Umbilical cord (tissue), 2 donors: ENCODE measurements around the gene MYO1D. TPM values are rescaled to one million over a fixed set of nuclear protein-coding genes. Genes with fewer than 3 reads are reported as not detected.

Experiments used
- DNase-seq: peaks from one replicate; pipeline ENCODE4 v3.0.0-alpha.2; 2015; ENCODE audit warnings: low spot score
- total RNA-seq: library from RNA; depleted of rRNA; stranded (reverse); fragments of >200 nt; gene quantifications from one replicate; pipeline ENCODE4 v1.2.3, GENCODE V29; 2014; ENCODE audit warnings: low replicate concordance; ENCODE audit not compliant: insufficient read depth

The MYO1D gene
- total RNA-seq, 1 donor from 2014 or later = 48.9 TPM

DNA sequence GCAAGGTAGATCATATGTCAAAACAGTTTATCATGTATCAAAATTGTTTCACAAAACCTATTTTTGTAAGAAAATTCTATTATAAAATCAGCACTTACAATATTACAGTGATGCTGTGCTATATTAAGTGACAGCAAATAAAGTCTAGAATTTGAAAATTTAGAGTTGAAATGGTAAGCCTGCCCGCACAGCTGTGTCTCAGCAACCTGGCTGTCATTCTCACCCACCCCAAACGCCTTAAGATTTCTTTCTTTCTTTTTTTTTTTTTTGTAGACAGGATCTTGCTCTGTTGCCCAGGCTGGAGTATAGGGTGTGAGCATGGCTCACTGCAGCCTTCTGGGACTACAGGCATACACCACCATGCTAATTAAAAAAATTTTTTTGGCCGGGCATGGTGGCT, 363.3 kb downstream of the MYO1D start:
- no peak for DNase-seq

DNA sequence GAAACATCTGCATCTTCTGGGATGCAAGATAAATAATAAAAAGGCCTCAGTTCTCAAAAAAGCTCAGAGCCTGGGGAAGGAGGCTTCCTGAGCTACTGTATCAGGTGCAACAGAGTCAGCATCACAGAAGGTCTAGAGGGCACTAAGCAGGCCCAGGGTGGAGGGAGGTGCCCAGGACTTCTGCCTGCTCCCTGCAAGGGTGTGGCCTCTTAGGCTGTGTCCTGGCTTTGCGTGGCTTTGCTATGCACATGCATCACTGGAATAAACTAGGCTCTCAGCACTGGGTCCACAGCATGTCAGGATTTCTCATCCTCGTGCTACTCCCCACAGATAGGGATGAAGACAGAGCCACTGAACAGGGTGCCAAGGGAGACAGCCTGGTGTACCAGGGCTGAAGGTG, 364.6 kb downstream of the MYO1D start:
- no peak for DNase-seq

DNA sequence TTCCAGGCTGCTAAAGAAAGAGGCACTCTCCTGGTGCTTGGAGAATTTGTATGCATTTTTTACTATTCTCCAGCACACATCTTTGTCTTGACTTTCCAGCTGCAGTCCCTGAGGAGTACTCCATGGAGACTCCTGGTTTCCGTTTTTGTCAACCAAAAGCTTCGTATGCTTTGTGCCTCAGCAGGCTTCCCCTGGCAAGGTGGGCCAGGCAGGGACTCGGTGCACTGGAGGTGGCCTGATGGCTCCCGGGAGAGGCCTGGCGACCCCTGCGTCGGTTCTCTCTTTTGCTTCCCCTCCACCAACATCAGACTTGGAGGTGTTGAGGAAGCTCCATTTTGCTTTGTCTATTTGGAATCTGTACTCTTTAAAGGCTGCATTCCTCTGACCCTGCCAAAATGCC, 366.5 kb downstream of the MYO1D start:
- no peak for DNase-seq

DNA sequence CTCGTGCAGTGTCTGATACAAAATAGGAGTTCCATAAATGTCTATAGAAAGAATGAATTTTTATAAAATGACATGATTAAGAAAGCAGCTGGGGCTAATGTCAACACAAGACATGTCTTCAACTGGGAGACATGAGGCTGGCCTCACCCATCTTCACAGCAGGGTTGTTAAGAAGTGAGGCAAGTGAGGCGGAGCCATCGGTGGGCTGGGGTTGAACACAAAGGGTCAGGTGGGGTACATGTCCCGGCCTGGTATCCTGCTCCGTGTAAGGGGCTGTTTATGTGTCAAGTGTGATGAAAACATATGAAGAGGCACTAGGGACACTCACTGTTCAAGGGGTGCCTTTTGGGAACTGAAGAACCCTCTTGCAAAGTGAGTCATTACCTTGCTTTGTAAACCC, 368.0 kb downstream of the MYO1D start:
- no peak for DNase-seq

DNA sequence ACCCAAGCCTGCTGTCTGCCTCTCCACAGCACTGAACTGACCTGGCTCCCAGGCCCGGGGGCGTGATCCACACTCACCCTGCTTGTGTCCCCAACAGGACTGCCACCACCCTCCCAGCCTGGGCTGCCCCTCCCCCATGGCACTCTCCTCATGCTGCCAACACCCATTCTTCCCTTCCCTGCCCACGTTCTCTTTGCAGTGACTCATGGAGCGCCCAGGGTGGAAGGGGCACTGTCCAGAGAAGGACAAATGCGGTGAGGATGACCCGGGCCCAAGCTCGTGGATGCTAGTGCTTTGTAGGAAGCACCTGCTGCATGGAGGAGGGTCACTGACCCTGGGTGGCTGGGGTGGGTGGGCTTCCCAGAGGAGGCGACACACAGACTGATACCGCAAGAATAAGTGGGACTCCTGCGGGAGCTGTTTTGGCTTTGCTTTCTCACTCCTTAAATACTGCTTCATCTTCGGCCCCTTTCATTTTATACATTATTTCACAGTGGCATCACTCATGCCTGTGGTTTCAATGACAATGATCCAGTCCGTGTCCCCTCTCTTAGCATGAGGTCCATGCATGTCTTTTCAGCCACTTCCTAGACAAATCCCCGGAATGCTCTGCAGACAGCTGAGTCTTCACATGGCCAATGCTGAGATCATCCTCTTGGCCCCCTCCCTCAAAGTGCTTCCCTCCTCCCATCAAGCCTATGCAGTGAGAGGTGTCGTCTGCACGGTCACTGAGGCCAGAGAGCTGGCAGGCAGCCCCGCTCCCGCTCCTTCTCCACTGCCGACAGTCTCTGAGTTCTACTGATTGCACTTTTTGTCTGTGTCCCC, 372.5 kb downstream of the MYO1D start:
- DNase-seq = no peak

DNA sequence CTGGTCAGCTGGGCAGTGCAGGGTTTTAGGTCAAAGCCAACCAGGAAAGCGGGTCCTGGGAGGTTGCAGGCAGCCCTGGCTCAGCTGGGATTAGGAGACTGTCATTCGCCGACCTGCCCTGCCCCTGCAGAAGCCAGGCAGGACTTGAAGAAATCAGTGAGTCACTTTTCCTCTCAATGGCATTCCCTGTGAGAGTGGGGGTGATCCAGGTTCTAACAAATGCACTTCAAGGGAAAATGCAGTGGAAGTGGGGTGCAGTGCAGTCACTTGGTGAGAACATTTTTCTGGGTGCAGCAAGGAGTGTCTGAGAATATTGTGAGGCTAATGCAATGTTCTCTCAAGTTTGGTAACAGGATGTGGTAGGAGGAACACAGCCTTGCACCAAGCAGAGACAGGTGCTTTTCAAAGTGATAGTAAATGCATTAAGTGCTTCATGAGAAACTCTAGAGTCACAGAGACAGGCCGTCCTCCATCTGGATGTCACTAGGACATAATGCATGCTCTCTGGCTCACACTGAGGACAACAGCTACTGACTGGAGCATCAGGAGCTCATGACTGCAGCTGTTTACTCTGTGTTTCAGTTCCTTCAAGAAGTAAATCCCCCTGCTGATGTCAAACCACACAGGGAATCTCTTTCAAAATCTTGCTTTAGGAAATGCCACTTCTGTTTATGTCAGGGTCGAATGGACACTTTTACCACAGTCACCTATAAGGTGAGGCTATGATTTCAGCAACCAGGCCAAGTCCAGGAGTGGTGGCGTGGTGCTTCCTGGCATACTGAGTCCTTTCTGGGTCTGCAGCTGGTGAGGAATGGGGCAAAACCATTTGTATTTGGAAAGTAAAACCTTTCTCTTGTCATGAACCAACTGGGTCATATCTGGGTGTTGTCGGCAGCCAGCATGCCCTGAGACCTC, 373.4 kb downstream of the MYO1D start:
- DNase-seq = no peak

DNA sequence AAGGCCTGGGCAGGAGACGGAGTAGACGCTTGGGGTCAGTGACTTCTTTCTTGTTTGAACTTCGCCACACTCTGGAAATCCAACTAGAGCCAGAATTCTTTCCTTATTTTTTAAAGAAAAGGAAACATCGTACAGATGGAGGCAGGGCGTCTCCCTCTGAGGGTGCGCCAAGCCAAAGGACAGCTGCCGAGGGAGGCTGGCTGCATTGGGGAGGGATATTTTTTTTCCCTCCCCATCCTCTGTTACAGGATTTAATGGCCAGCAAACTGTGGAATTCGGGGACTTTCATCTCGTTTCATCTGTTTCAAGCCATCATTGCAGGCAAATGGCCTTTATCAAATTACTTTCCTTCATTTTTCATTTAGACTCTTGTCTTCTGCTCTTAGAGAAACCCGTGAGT, 374.2 kb downstream of the MYO1D start:
- DNase-seq = no peak

DNA sequence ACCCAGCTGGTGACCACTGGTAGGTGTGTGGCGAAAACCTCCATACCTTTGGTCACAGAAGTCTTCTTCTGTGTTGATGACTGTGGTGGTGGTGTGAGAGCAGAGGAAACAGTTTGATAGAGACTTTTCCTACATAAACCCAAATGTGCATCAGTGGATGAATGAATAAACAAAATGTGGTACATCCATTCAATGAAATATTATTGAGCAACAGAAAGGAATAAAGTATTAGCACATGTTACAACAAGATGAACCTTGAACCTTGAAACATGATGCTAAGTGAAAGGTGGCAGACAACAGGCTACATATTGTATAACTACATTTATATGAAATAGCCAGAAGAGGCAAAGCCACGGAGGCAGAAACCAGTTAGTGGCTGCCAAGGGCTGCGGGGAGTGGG, 374.9 kb downstream of the MYO1D start:
- DNase-seq = no peak

DNA sequence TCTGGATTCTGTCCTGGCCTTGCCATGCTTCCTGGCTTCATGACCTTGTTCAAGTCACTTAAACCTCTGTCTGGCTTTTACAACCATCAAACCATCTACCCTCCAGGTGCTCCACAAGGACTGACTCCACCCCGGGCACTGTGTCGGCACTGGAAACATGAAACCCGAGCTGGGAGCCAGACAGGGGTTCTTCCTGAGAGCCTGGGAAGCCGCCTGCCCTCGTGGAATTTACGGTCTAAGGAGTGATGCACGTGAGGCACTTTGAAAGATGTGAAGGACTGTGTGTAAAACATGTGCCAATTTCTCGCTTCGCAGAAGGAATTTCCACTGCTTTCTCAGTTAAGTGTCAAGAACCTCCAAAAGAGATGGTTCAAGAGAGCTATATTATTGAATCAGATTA, 378.5 kb downstream of the MYO1D start:
- DNase-seq = no peak

DNA sequence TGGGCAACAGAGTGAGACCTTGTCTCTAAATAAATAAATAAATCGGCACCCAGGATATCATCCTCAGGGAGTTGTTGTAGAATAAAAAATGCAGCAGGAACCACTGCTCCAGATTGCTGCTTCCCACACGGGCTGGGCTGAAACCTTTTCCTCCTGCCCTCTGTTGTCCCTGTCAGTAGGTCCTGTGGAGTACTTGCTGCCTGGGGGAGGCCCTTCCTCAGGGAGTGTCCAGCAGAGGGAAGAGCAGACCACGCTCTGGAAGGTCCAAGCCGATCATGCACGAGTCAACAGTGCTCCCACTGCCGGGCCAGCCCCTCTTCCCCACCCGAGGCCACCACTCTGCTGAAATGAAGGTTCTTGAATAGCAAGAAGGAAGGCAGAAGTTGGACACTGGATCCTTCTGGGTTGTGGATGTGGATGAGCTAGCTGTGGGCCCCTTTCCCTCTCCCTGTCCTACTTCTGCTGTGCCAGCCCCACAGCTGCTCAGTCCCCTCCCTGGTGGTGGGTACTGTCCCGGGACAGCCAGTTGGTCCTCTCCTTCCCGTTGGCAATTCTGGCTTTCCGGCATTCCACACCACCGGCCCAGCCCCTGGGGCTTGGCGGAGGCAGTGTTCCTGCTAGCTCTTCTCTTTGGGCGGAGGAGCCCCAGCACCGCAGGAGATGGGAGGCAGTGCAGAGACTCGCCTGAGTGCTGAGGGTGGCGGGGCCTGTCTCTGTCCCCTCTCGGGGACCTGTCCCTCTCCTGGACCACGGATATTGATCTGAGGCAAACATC, 379.3 kb downstream of the MYO1D start:
- DNase-seq = no peak

DNA sequence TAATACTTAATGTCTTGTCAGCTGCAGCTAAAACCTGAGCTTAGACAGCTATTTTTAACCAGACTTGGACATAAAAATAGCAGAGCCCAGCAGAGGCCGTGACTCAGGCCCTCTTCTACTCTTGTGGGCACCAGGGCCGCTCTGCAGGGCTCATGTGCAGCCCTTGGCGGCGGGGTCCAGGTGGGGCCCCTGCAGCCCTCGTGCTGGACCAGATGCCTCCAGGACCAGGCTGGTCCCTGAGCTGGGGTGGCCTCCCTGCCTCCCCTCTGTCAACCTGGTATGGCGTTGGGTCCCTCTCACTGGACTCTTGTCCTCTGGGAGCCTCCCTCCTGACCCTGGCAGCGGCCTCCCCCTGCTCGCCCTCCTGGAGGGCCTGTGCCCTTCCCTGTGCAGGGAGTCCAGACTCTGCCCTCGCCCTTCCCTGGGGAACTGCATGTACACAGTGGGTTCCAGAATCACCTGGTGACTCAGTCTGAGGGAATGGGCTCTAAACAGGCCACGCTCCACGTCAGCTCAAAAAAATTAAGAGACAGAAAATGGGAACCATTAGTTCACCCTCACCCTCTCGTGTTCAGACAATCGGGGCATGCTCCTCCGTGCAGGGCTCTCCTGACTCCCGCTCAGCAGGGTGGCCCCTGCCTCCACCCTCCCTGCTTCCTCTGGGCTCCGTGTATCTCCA, 380.4 kb downstream of the MYO1D start:
- DNase-seq = no peak

DNA sequence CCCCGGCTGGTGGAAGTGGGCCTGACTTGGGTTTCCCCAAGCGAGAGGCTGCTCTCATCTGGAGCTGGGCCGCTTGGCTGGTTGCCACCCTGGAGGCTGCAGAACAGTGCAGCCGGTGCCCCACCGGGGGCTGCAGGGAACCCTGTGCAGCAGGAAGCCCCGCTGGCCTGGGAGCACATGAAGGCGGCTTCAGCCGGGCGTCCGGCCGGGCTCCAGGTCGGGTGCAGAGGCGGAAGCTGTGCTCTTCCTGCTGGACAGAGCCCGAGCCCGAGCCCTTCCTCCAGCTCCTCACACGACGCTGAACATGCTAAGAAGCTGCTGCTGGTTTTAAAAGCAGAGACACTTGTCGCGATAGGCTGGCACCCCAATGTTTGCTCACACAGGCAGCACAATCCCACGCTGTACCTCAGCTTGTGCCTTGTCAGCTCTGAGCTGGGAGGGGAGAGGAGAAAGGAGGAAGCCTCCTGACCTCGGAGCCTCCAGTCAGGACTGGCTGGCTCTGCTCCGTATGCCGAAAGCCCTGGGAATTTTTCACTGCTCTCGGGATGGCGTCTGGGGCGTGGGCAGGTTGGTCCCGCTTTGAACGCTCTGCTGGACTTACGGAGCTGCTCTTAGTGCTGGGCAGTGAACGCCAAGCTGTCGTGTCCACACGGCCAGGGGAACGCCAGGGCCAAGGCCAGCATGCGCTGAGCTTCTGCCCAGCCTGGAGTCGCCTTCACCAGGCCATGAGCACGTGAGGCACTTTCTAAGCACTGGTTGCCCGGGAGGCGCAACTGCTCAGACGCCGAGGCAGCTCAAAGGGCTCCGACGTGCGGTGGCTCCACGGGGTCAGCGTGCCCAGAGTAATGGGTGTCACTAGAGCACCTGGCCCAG, 381.3 kb downstream of the MYO1D start:
- peak; percentile 27 for DNase-seq

DNA sequence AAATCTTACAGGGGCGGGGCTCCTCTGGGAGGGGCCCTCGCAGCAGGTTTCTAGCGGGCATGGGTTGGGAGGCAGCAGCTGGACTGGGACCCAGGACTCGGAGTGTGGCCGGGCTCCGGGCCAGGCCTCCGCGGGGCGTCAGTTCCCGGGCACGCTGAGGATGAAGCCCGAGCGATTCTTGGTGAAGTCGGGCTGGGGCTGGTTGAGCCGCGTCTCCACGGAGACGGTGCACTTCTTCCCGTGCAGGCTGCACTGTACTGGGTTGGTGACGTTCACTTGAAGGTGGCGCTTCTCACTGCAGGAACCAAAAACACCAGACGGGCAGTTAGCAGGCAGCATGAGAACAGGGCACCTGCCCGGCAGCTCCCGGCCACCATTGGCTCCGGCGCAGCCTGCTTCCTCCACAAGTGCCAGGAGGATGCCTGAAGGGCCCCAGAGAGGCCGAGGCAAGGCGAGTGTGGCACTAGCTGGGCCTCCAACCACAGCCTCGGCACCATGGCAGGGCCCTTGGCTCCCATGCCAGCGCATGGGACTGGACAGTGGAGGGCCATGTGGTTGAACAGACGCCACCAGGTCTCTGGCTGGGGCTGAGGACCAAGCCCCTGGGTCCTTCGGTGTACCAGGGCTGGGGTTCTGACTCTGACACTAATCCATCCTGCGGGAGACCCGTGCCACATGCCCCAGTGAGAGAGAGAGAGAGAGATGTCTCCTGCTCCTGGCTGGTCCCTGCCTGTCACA, 382.1 kb downstream of the MYO1D start:
- DNase-seq = no peak

DNA sequence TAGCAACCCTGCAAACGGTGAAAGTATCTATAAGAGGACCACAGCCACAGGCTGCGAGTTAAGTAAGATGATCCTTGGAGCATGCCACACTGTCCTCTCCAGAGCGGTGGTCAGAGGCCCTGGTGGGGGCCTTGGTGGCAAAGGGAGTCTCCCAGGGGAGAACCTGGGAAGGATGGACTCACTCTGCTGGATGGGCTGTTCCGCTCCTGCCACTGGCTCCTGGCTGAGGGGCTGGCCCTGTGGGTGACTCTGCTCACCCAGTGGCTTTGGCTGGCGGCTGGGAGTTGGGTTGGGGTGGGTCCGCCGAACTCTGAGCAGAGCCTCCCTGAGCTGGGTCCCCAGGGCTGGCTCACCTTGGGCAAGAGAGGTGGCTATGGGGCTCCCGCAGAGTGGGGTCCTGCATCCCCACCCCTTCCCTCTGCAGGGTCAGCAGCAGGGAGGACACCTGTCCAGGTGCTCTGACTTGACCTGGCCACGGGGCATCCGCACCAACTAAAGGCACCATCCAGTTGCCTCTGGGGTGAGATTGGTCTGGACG, 382.9 kb downstream of the MYO1D start:
- no peak for DNase-seq

DNA sequence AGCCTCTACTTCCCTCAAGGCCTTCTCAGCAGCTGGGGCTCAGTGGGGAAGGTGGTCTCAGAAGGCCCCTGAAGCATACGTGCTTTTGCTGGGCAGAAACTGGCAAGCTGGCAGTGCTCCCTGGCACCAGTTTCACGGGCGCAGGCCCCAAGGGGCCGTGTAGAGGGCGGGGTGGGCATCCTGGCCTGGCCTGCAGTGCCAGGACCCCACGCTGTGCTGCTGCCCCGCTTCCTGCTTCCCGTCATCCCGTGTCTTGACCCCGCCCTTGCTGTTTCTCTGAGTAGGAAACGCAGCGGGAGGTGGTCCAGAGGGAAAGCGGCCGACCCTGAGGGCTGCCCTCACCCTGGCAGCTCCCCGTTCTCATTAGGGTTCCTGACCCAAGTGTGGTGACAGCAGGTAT, 383.4 kb downstream of the MYO1D start:
- DNase-seq = no peak

DNA sequence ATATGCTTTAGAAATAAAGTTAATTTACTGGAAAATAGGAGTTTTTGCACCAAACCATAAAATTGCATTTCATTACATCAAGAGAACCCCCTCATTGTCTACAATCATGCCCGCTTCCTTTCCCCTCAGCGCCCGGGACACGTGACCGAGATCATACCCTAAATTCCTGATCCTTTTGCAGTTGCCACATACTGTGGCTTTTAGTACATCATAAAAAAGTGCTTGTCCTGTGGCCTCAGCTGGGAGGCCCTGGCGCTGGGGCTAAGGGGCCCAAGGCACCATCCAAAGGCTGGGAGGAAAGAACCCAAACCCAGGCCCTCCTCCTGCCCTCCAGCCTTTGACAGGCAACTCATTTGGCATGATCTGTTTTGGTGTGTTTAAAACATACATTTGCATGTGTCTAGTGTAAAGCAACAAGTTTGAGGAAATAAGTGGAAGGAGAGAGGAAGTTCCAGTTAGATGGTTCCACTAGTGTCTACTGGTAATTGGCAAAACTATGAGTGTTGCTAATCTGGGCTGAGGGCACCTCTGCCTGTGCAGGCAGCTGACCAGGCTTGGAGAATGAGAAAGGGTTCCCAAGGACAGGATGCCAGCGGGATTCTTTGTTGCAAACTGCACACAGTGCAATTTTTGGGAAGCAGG, 384.2 kb downstream of the MYO1D start:
- DNase-seq = no peak

DNA sequence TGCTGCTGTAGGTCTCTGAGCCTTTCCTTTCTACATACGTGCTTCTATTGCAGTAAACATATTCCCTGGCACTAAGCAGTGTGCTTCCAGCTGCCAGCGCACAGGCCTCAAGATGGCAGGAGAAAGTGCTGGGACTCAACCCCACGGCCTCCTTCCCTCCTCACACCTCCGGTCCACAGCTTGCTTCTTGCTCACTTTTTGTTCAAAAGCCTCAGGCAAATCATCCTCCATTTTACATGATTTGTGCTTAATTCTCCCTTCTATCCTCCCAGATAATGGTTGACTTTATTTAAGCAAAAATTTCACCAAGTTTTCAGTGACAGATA, 384.7 kb downstream of the MYO1D start:
- no peak for DNase-seq

DNA sequence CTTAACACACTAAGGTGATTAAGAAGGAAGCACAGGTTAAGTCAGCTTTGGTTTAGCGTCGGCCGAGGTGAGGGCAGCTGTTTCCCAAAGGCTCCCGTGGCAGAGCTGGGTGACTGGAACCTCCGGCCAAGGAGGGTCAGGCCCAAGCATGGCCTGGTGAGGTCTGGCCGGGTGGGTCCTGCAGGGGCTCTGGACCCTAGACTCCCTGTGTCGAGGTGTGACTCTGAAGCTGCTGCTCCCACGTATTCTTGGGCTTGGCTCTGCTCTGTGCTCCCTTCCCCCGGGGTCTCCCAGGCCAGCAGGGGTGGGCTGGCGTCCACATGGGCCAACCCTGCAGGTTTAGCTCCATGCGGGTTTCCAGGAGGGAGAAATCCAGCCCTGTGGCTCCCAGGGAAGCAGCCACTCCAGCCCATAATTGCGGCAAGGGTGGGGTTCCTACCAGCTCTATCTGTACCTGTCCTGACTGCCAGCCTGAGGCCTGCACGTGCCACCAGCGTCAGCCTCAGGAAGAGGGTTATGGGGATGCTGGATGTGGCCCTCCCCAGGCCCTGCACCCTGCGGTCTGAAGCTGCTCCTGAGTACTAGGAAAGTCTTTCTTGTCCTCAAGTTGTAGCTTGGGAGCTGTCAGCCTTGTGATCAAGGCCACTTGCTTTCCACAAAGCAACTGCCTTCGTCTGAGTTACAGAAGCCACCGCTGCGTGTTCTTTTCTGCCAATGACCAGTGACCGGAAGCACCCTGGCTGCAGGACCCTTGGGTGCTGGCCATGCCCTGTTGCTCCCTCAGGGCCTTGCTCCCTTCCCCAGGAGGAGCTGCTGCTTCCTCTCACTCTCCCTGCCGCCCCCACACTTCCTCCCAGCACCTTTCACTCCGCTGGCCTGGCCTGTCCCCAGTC, 385.3 kb downstream of the MYO1D start:
- no peak for DNase-seq
